Measurements from ENCODE around the gene SUSD1.

- no peak for TF ChIP-seq POLR2AphosphoS5 (IDR thresholded peaks at IDR 0.05)
- TF ChIP-seq, protein P1, sequence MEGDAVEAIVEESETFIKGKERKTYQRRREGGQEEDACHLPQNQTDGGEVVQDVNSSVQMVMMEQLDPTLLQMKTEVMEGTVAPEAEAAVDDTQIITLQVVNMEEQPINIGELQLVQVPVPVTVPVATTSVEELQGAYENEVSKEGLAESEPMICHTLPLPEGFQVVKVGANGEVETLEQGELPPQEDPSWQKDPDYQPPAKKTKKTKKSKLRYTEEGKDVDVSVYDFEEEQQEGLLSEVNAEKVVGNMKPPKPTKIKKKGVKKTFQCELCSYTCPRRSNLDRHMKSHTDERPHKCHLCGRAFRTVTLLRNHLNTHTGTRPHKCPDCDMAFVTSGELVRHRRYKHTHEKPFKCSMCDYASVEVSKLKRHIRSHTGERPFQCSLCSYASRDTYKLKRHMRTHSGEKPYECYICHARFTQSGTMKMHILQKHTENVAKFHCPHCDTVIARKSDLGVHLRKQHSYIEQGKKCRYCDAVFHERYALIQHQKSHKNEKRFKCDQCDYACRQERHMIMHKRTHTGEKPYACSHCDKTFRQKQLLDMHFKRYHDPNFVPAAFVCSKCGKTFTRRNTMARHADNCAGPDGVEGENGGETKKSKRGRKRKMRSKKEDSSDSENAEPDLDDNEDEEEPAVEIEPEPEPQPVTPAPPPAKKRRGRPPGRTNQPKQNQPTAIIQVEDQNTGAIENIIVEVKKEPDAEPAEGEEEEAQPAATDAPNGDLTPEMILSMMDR (IDR thresholded peaks at IDR 0.05): no peak
Measured at GRCh38 chr9:112000743-112001142, 174.4 kb downstream of the SUSD1 start.

Measured in upper lobe of left lung (tissue), 4 donors.